Measurements from ENCODE around the gene TUSC2. TPM values are rescaled to one million over a fixed set of nuclear protein-coding genes. Genes with fewer than 3 reads are reported as not detected.

The TUSC2 gene
- total RNA-seq, 1 experiment from 2014 or later, result 33.5 TPM

DNA sequence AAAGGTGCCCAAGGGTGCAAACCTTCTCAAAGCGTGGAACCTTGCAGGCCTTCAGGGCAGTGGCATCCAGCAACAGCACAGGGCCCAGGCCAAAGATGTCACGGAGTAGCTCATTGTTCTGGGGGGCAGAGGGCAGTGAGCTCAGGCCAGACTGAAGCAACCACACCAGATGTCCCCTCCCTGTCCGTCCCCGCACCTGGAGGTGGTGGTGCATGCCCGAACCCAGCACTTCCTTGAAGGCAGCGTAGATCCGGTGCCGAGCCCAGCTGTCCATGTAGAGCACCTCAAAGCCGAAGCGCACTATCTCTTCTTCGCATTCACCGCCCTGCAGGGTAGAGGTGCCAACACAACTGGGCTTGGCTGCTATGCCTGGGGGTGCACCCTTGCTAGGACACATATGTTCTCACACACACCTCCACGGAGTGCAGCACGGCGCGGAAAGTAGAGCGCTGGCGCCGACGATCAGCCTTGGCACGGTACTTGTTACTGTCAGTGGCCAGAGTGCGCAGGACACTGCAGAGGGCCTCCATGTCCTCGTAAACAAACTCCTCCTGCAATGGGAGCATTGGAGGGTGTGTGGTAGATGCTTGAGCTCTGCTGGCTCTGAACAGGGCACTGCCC is 39.5 kb downstream of the TUSC2 start:
- Histone ChIP-seq H2BK12ac (ENCODE audit: insufficient read length, low read depth, low read length) (no peak overlapping the region), H3K14ac (ENCODE audit: insufficient read depth, low read length) (no peak overlapping the region), H3K23me2 (ENCODE audit: insufficient read length, low read depth, low read length, poor library complexity, severe bottlenecking) (peaks cover 5% of the 10 kb centered on the region), H3K4ac (ENCODE audit: low read depth, low read length) (no peak overlapping the region), H3K27me3 (ENCODE audit: insufficient read depth, low read length) (no peaks in the 10 kb centered on the region), H3K79me1 (ENCODE audit: insufficient read depth, low read depth, low read length, poor library complexity, severe bottlenecking) (no peaks in the 10 kb centered on the region), H3T11ph (ENCODE audit: low read length) (no peak overlapping the region), H3K9me3 (ENCODE audit: control insufficient read depth, low read depth, low read length) (no peaks in the 10 kb centered on the region), H4K5ac (ENCODE audit: insufficient read length, low read depth, low read length) (no peak overlapping the region), H2BK120ac (ENCODE audit: low read depth, low read length, poor library complexity, severe bottlenecking) (no peak overlapping the region), H4K20me1 (ENCODE audit: control insufficient read depth, insufficient read depth, insufficient read length) (no peaks in the 10 kb centered on the region), H2BK15ac (ENCODE audit: low read depth, low read length) (no peak overlapping the region), H2BK5ac (ENCODE audit: insufficient read length, low read length) (no peak overlapping the region), H4K91ac (ENCODE audit: insufficient read length, low read depth, low read length) (no peak overlapping the region), H3K23ac (ENCODE audit: insufficient read length, low read depth, low read length) (no peak overlapping the region), H3K4me2 (ENCODE audit: insufficient read depth, insufficient read length, low read length) (no peak overlapping the region), H3K56ac (ENCODE audit: insufficient read length, low read depth, low read length) (no peak overlapping the region), H2AK5ac (ENCODE audit: insufficient read length, low read length) (no peak overlapping the region), H3K27ac (ENCODE audit: insufficient read length, low read depth, low read length) (no peak overlapping the region), H3K18ac (ENCODE audit: insufficient read length, low read depth, low read length) (no peak overlapping the region), H3K9ac (ENCODE audit: extremely low read depth, insufficient read length, low read length) (no peak overlapping the region), H4K8ac (replicated peaks; ENCODE audit: insufficient read length, low read depth, low read length) (no peak overlapping the region), H3K79me2 (ENCODE audit: insufficient read depth, low read length) (peaks cover 3% of the 10 kb centered on the region; the same call in 1 of the 2 replicates), H2AFZ (ENCODE audit: low read length) (no peak overlapping the region), H2BK20ac (ENCODE audit: low read depth, low read length, poor library complexity, severe bottlenecking) (no peak overlapping the region), H3K4me1 (ENCODE audit: insufficient read depth, low read length) (no peaks in the 10 kb centered on the region)
- Mint-ChIP-seq H3K9me3 (no peaks in the 10 kb centered on the region; a peak in 1 of 5 replicates), H3K27me3 (ENCODE audit: low read depth) (no peaks in the 10 kb centered on the region), H3K36me3 (ENCODE audit: insufficient read depth in 1 of 3, low read depth in 3 of 3) (peaks cover 26 to 44% (median 40%) of the 10 kb centered on the region in 3 experiments; a peak in 6 of 7 replicates), H3K27ac (no peak overlapping the region), H3K4me3 (no peak overlapping the region), H3K4me1 (peaks cover 11% of the 10 kb centered on the region in 2 experiments)
- DNase-seq, result no peak
- TF ChIP-seq, protein P1, sequence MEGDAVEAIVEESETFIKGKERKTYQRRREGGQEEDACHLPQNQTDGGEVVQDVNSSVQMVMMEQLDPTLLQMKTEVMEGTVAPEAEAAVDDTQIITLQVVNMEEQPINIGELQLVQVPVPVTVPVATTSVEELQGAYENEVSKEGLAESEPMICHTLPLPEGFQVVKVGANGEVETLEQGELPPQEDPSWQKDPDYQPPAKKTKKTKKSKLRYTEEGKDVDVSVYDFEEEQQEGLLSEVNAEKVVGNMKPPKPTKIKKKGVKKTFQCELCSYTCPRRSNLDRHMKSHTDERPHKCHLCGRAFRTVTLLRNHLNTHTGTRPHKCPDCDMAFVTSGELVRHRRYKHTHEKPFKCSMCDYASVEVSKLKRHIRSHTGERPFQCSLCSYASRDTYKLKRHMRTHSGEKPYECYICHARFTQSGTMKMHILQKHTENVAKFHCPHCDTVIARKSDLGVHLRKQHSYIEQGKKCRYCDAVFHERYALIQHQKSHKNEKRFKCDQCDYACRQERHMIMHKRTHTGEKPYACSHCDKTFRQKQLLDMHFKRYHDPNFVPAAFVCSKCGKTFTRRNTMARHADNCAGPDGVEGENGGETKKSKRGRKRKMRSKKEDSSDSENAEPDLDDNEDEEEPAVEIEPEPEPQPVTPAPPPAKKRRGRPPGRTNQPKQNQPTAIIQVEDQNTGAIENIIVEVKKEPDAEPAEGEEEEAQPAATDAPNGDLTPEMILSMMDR (conservative IDR thresholded peaks at IDR 0.05), result no peak
- WGBS (ENCODE audit: extremely low coverage, insufficient read length, low lambda C conversion rate), result no CpG with 5 or more reads among the region's 23 CpGs

Measured in H9 (cell line).